ENCODE measurements around the gene PXN. TPM values are rescaled to one million over a fixed set of nuclear protein-coding genes. Genes with fewer than 3 reads are reported as not detected.
"Not testable (repeated sequence)": the region's sequence is repeated elsewhere in the genome, so short reads cannot be mapped to it uniquely, and the experiment has no call there.

Gene PXN
- total and polyA plus RNA-seq, 10 of the 15 experiments (the other 5 are each of a cell fraction or from before 2014, with no cell fraction given) = 1.0 to 32.0 (median 11.5) TPM

- H3K79me2 ChIP-seq (ENCODE audit: control insufficient read depth, insufficient read depth, low read length) = no peaks in the 10 kb centered on the region
- FAIRE-seq (no peak), DNase-seq (ENCODE audit: low read depth, low spot score) (no peak), ATAC-seq (no peak)
- H3K4me1 ChIP-seq (ENCODE audit: control insufficient read depth, insufficient read depth, low read length) = no peaks in the 10 kb centered on the region
- H3K36me3 ChIP-seq (ENCODE audit: control insufficient read depth in 2 of 2, insufficient read depth in 2 of 2, low read length in 1 of 2) = peaks cover 0 to 3% of the 10 kb centered on the region in 2 experiments; a peak in 2 of 4 replicates
- 89% methylated on average over 12 of the region's 20 CpGs for WGBS (ENCODE audit: insufficient coverage, insufficient replicate concordance, low lambda C conversion rate, missing lambda C conversion rate)
- no peak for TF ChIP-seq CUX1 (IDR thresholded peaks at IDR 0.05; ENCODE audit: insufficient replicate concordance, low read depth, low read length)
- no peak for TF ChIP-seq HDGF (IDR thresholded peaks at IDR 0.05)
- no peak for TF ChIP-seq EP300 (IDR thresholded peaks at IDR 0.05; ENCODE audit: borderline replicate concordance in 1 of 2, control insufficient read depth in 1 of 2, low read depth in 2 of 2, low read length in 2 of 2)
- TF ChIP-seq ZZZ3 (IDR thresholded peaks at IDR 0.05; ENCODE audit: control insufficient read depth, insufficient read length, low read depth) = no peak
- TF ChIP-seq TBL1XR1 (IDR thresholded peaks at IDR 0.05; ENCODE audit: low read depth, low read length) = no peak
- TF ChIP-seq SIX5 (IDR thresholded peaks at IDR 0.05; ENCODE audit: low read depth, low read length, severe bottlenecking) = no peak
- no peak for TF ChIP-seq KLF5 (IDR thresholded peaks at IDR 0.05; ENCODE audit: partially characterized antibody)
- CTCF ChIA-PET = no interaction called here
- no peaks in the 10 kb centered on the region for H4K20me1 ChIP-seq (ENCODE audit: control insufficient read depth, insufficient read depth)
- POLR2A ChIA-PET = no interaction called here
- BruUV-seq (replicated peaks) = no TSS peak
- intact Hi-C loops (cut with micrococcal nuclease; ENCODE audit: unreplicated experiment) = no loop called here
- SMC1A ChIA-PET (ENCODE audit: uncharacterized antibody, unreplicated experiment) = no interaction called here
- H3K27ac ChIP-seq (ENCODE audit: control insufficient read depth, insufficient read depth) = no peak overlapping the region
- no peak overlapping the region for H3K4me2 ChIP-seq (ENCODE audit: control insufficient read depth, insufficient read depth)
- H3K4me3 ChIP-seq = no peak overlapping the region
- in situ Hi-C loops (cut with MboI) = no loop called here
- H3K9me3 ChIP-seq (replicated peaks; ENCODE audit: control insufficient read depth, insufficient read depth, low read length) = no peaks in the 10 kb centered on the region
- RAD21 ChIA-PET (ENCODE audit: unreplicated experiment) = no interaction called here
- H3K27me3 ChIP-seq (replicated peaks in 1 of 2; ENCODE audit: control insufficient read depth in 2 of 2, insufficient read depth in 2 of 2, low read length in 1 of 2) = no peaks in the 10 kb centered on the region
- no peak overlapping the region for H2AFZ ChIP-seq (ENCODE audit: control insufficient read depth, low read depth, low read length)
- no peak overlapping the region for H3K9ac ChIP-seq (ENCODE audit: control insufficient read depth, insufficient read depth, low read length)
Observed at GRCh38 chr12:120213758-120214157, 51.8 kb downstream of the PXN start.

- H3K9me3 ChIP-seq (replicated peaks; ENCODE audit: control insufficient read depth, insufficient read depth, low read length); POLR2A ChIA-PET; H3K4me3 ChIP-seq; H3K4me2 ChIP-seq (ENCODE audit: control insufficient read depth, insufficient read depth); RAD21 ChIA-PET (ENCODE audit: unreplicated experiment); H2AFZ ChIP-seq (ENCODE audit: control insufficient read depth, low read depth, low read length); DNase-seq (ENCODE audit: low read depth, low spot score); ATAC-seq; SMC1A ChIA-PET (ENCODE audit: uncharacterized antibody, unreplicated experiment); H3K36me3 ChIP-seq (ENCODE audit: control insufficient read depth in 2 of 2, insufficient read depth in 2 of 2, low read length in 1 of 2); H3K79me2 ChIP-seq (ENCODE audit: control insufficient read depth, insufficient read depth, low read length); intact Hi-C loops (cut with micrococcal nuclease; ENCODE audit: unreplicated experiment); H4K20me1 ChIP-seq (ENCODE audit: control insufficient read depth, insufficient read depth); BruUV-seq (replicated peaks); in situ Hi-C loops (cut with MboI); H3K27ac ChIP-seq (ENCODE audit: control insufficient read depth, insufficient read depth); H3K4me1 ChIP-seq (ENCODE audit: control insufficient read depth, insufficient read depth, low read length); H3K9ac ChIP-seq (ENCODE audit: control insufficient read depth, insufficient read depth, low read length); H3K27me3 ChIP-seq (replicated peaks in 1 of 2; ENCODE audit: control insufficient read depth in 2 of 2, insufficient read depth in 2 of 2, low read length in 1 of 2); FAIRE-seq; CTCF ChIA-PET: not testable (repeated sequence)
- 87% methylated on average over 5 of the region's 5 CpGs for WGBS (ENCODE audit: insufficient coverage, insufficient replicate concordance, low lambda C conversion rate, missing lambda C conversion rate)
Observed at GRCh38 chr12:120213182-120213581, 52.3 kb downstream of the PXN start.
